Heart left ventricle (tissue), 16 donors: ENCODE results near the gene PLXNA3. TPM values are rescaled to one million over a fixed set of nuclear protein-coding genes. Genes with fewer than 3 reads are reported as not detected.

Experiments used
- ATAC-seq, 4 donors: fragments of 200-7000 bp; cut with Tn5 transposase; one replicate each; pipeline ENCODE4 v1.9.1; 2020 to 2022; ENCODE audit warnings: moderate library complexity in 4 of 4, mild to moderate bottlenecking in 3 of 4, moderate number of reproducible peaks in 1 of 4
- DNase-seq, 5 donors: peaks; one replicate each; pipeline ENCODE4 v3.0.0-alpha.2; 2020
- H3K27ac ChIP-seq, 12 donors: fragments of 200-600 bp; sonication (generic) in 4 of 12; one replicate each; pipeline versions ENCODE4 v1.5.0 to v1.8.0; 2016 to 2022; ENCODE audit warnings: mild to moderate bottlenecking in 2 of 12
- H3K27me3 ChIP-seq, 9 donors: fragments of 200-600 bp; sonication (generic) in 2 of 9; one replicate each; pipeline versions ENCODE4 v1.5.1 to v1.8.0; 2016 to 2022; ENCODE audit warnings: mild to moderate bottlenecking in 3 of 9
- H3K36me3 ChIP-seq, 9 donors: fragments of 200-600 bp; sonication (generic) in 2 of 9; one replicate each; pipeline versions ENCODE4 v1.5.0 to v1.8.0; 2018 to 2022; ENCODE audit warnings: mild to moderate bottlenecking in 2 of 9
- H3K4me1 ChIP-seq, 12 donors: fragments of 200-600 bp; sonication (generic) in 4 of 12; one replicate each; pipeline versions ENCODE4 v1.5.0 to v1.8.0; 2016 to 2022; ENCODE audit warnings: mild to moderate bottlenecking in 3 of 12
- H3K4me3 ChIP-seq, 12 donors: fragments of 200-600 bp; sonication (generic) in 4 of 12; one replicate each; pipeline versions ENCODE4 v1.5.0 to v1.8.0; 2017 to 2022; ENCODE audit warnings: mild to moderate bottlenecking in 9 of 12, moderate library complexity in 4 of 12
- H3K9me3 ChIP-seq, 12 donors: fragments of 200-600 bp; sonication (generic) in 4 of 12; one replicate each; pipeline versions ENCODE4 v1.5.0 to v1.8.0; 2016 to 2022; ENCODE audit warnings: mild to moderate bottlenecking in 1 of 12
- CTCF ChIP-seq, 12 donors: fragments of 200-600 bp; sonication (generic) in 4 of 12; IDR thresholded peaks; one replicate each; pipeline versions ENCODE4 v1.5.0 to v1.8.0; 2018 to 2022; ENCODE audit warnings: antibody characterized with exemption in 12 of 12, mild to moderate bottlenecking in 5 of 12
- POLR2A ChIP-seq, 2 donors: fragments of 450-650 bp; IDR thresholded peaks; one replicate each; pipeline ENCODE4 v1.6.1; 2017; ENCODE audit warnings: antibody characterized with exemption in 2 of 2, mild to moderate bottlenecking in 2 of 2, moderate library complexity in 2 of 2
- WGBS, 4 donors: extraction: QIAGEN DNeasy Blood & Tissue Kit in 2 of 4; methylation state at CpG; one replicate each; pipeline versions ENCODE4 v1.1.5 to v1.1.7; 2013 to 2018; 5-methylcytosine and 5-hydroxymethylcytosine counted together
- intact Hi-C, 10 donors: fragments of 100-400 bp; cut with DNase I; formaldehyde crosslinking; loops; one replicate each; pipeline versions ENCODE4 v1.11.1 to v1.14.2; 2022
- polyA plus RNA-seq, 2 donors: library from polyadenylated mRNA; stranded (reverse); fragments of 200-250 nt; gene quantifications; one replicate each; pipeline ENCODE4 v1.2.3, GENCODE V29; 2013
- total RNA-seq, 9 donors: library from RNA; depleted of rRNA in 2 of 9; stranded (reverse); fragments of >200 nt in 2 of 9; fragmentation: NEBNext Ultra II Directional in 3 of 9; extraction: Animal tissue kit (Norgen Biotek cat#: 25700) in 3 of 9; gene quantifications; one replicate each; pipeline versions ENCODE4 v1.1.0 to v1.2.4, GENCODE V29; 2016 to 2023
- donor health status: ischemic (EF 13 %, LVEDD 7.1; RV severe dilation, severe dysfunction).
- donor health status: healthy with polysubstance abuse.
- donor health status: DM: no; HTN: yes; CAD: no.
- donor health status: DM: no; HTN: no; CAD: no.
- donor health status: ischemic (EF 25% LVEDD 6.9; RV normal size, moderate dysfunction).
- donor health status: ischemic (EF 25% LVEDD 5.7; RV mildly dilated, moderate dysfunction).
- donor health status: healthy.
- donor health status: DM: yes; HTN: yes; CAD: no.
- donor health status: ischemic (EF 35%, LVEDD 5.7; RV mildly dilated, moderate dysfunction).
- donor health status: nonischemic (EF 11% LVEDD 7.7; RV severe dilation, severe dysfunction).
- donor health status: DM: yes; HTN: yes; CAD: no.
- donor health status: PGD.
- donor health status: ischemic (EF 29% LVEDD 5.4; RV normal size, mild dysfunction).
- donor health status: nonischemic (EF 23%, LVEDD 6.1; RV moderate dilation, normal function).

The PLXNA3 gene
- total and polyA plus RNA-seq, 11 donors = 4.7 to 46.6 (median 12.6) TPM

GRCh38 chrX:154448484-154448883 is 9.6 kb upstream of the PLXNA3 start:
- ATAC-seq = no peak
- Histone ChIP-seq H3K4me3 (no peak overlapping the region), H3K27ac (no peak overlapping the region), H3K36me3 (peaks cover 0 to 46% (median 19%) of the 10 kb centered on the region in 9 donors), H3K27me3 (peaks cover 0 to 3% (median 0%) of the 10 kb centered on the region in 9 donors), H3K9me3 (no peaks in the 10 kb centered on the region), H3K4me1 (peaks cover 0 to 15% (median 8%) of the 10 kb centered on the region in 12 donors)
- intact Hi-C loops = no loop called here
- WGBS, 4 donors = 88 to 93% (median 89%) methylated on average over 13 to 14 of the region's 14 CpGs
- DNase-seq = no peak
- TF ChIP-seq POLR2A (IDR thresholded peaks at IDR 0.05) (no peak), CTCF (IDR thresholded peaks at IDR 0.05) (no peak)

GRCh38 chrX:154449618-154450017 is 8.5 kb upstream of the PLXNA3 start:
- Histone ChIP-seq H3K27ac (no peak overlapping the region), H3K36me3 (peaks cover 0 to 46% (median 19%) of the 10 kb centered on the region in 9 donors), H3K9me3 (no peaks in the 10 kb centered on the region), H3K4me1 (peaks cover 0 to 11% (median 6%) of the 10 kb centered on the region in 12 donors), H3K27me3 (peaks cover 0 to 3% (median 0%) of the 10 kb centered on the region in 9 donors), H3K4me3 (no peak overlapping the region)
- ATAC-seq = no peak
- 88 to 95% (median 93%) methylated on average over 10 to 18 of the region's 18 CpGs for WGBS, 4 donors
- DNase-seq = peak in 1 of 5 donors; percentile 29
- intact Hi-C loops = no loop called here
- TF ChIP-seq POLR2A (IDR thresholded peaks at IDR 0.05) = no peak
- TF ChIP-seq CTCF (IDR thresholded peaks at IDR 0.05) = no peak

GRCh38 chrX:154450312-154450711 is 7.8 kb upstream of the PLXNA3 start:
- WGBS, 4 donors = 87 to 95% (median 90%) methylated on average over 17 of the region's 17 CpGs
- H3K27me3 ChIP-seq = peaks cover 0 to 3% (median 0%) of the 10 kb centered on the region in 9 donors
- H3K9me3 ChIP-seq = no peaks in the 10 kb centered on the region
- DNase-seq = no peak
- H3K4me3 ChIP-seq = no peak overlapping the region
- no peak for TF ChIP-seq CTCF (IDR thresholded peaks at IDR 0.05)
- intact Hi-C loops = no loop called here
- H3K36me3 ChIP-seq = peaks cover 0 to 46% (median 19%) of the 10 kb centered on the region in 9 donors
- H3K27ac ChIP-seq = no peak overlapping the region
- peaks cover 0 to 4% (median 0%) of the 10 kb centered on the region in 12 donors for H3K4me1 ChIP-seq
- no peak for ATAC-seq

- no peaks in the 10 kb centered on the region for H3K4me1 ChIP-seq
- H3K4me3 ChIP-seq = no peak overlapping the region
- peaks cover 0 to 37% (median 19%) of the 10 kb centered on the region in 9 donors for H3K36me3 ChIP-seq
- 86 to 94% (median 91%) methylated on average over 9 of the region's 9 CpGs for WGBS, 4 donors
- DNase-seq = no peak
- no peak for ATAC-seq
- intact Hi-C loops = no loop called here
- peaks cover 0 to 3% (median 0%) of the 10 kb centered on the region in 9 donors for H3K27me3 ChIP-seq
- H3K9me3 ChIP-seq = no peaks in the 10 kb centered on the region
- TF ChIP-seq CTCF (IDR thresholded peaks at IDR 0.05) (no peak), POLR2A (IDR thresholded peaks at IDR 0.05) (no peak)
- no peak overlapping the region for H3K27ac ChIP-seq
Measured at GRCh38 chrX:154452823-154453222, 5.3 kb upstream of the PLXNA3 start.
